ENCODE data around the gene C2CD4D. TPM values are rescaled to one million over a fixed set of nuclear protein-coding genes. Genes with fewer than 3 reads are reported as not detected.

The C2CD4D gene
- total and polyA plus RNA-seq, 7 donors: 0.20 to 0.69 (median 0.60) TPM; not detected in 4

DNA sequence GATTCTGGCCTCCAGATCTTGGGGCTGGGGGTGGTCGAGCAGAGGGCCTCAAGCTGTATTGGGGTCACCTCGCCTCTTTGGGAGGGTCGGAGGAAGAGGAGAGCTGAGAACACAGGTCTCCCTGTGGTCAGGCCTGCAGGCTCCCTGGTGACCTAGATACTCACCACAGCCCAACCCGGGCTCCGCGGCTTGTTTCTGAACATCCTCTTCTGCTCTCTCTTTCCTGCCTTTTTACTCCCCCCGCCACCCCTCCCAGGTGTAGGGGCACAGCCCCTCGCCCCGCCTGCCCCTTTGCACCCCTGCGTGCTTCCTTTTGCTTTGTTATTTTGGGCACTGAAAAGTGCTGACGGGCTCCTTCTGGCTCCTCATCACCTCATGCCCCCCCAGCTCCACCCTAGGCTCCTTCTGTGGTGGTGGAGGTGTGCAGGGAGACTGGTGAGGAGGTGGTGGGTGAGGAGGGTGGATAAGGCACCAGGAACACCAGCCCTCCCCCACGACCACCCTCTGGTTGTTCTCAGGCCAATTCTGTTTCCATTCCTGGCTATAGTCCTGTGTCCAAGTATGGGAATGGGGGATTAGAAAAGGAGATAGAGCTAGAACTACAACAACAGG is 23.8 kb downstream of the C2CD4D start:
- intact Hi-C loops (cut with DNase I): no loop called here
- Histone ChIP-seq H3K4me1 (no peaks in the 10 kb centered on the region), H3K9me3 (no peaks in the 10 kb centered on the region), H3K4me3 (no peak overlapping the region), H3K27ac (no peak overlapping the region), H3K27me3 (no peaks in the 10 kb centered on the region), H3K36me3 (no peaks in the 10 kb centered on the region)
- no peak for TF ChIP-seq POLR2AphosphoS5 (IDR thresholded peaks at IDR 0.05)
- TF ChIP-seq, protein P1, sequence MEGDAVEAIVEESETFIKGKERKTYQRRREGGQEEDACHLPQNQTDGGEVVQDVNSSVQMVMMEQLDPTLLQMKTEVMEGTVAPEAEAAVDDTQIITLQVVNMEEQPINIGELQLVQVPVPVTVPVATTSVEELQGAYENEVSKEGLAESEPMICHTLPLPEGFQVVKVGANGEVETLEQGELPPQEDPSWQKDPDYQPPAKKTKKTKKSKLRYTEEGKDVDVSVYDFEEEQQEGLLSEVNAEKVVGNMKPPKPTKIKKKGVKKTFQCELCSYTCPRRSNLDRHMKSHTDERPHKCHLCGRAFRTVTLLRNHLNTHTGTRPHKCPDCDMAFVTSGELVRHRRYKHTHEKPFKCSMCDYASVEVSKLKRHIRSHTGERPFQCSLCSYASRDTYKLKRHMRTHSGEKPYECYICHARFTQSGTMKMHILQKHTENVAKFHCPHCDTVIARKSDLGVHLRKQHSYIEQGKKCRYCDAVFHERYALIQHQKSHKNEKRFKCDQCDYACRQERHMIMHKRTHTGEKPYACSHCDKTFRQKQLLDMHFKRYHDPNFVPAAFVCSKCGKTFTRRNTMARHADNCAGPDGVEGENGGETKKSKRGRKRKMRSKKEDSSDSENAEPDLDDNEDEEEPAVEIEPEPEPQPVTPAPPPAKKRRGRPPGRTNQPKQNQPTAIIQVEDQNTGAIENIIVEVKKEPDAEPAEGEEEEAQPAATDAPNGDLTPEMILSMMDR (IDR thresholded peaks at IDR 0.05): no peak
- TF ChIP-seq EP300 (IDR thresholded peaks at IDR 0.05): no peak
- no peak for TF ChIP-seq POLR2A (IDR thresholded peaks at IDR 0.05)
- WGBS, 2 donors: 43 to 85% methylated on average over 12 of the region's 12 CpGs
- no peak for DNase-seq

DNA sequence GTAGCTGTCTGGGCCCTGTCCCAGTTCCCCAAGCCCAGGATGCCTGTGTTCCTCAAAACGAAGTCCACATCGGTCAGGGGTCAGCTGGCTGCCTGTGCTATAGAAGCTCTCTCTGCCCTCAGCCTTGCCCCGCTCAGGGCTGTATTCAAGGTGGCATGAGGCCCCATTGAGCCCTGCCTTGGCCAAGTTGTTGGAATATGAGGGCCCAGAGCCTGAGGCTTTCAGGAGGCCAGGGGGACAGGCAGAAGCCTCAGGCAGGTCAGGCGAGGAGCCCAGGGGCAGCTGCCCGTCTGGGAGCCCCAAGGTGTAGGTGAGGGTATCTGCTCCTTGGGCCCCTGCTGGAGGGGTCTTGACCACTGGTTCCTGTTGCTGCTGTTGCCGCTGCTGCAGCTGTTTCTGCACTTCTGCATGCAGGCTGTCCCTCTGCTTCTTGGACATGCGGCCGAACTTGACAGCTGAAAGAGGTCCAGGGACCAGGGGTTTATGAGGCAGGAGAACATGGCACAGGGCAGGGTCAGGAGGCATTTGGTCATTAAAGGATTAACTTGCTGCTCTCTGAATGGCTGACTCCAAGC is 24.6 kb downstream of the C2CD4D start:
- DNase-seq: no peak

DNA sequence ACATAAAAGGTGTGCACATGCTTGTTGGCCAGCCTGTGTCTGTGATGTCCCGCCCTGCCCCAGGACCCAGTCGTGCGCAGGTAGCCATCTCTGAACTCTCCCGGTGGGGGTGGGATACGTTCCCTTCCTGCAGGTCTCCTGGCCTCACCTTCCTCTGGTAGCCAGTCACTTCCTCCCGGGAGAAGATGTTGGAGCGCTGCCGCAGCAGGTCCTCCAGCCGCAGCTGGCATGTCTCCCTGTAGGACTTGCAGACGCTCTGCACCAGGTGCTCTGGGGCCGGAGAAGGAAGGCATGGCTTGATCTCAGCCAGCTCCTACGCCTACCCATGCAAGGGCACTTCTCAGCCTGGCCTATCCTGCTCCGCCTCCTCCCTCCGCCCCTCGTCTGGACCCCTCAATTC is 25.2 kb downstream of the C2CD4D start:
- Histone ChIP-seq H3K36me3 (no peaks in the 10 kb centered on the region), H3K9me3 (no peaks in the 10 kb centered on the region), H3K27ac (no peak overlapping the region), H3K4me3 (no peak overlapping the region), H3K27me3 (no peaks in the 10 kb centered on the region), H3K4me1 (no peaks in the 10 kb centered on the region)
- intact Hi-C loops (cut with DNase I): no loop called here
- TF ChIP-seq POLR2A (IDR thresholded peaks at IDR 0.05): no peak
- TF ChIP-seq, protein P1 (IDR thresholded peaks at IDR 0.05): no peak
- no peak for TF ChIP-seq POLR2AphosphoS5 (IDR thresholded peaks at IDR 0.05)
- no peak for TF ChIP-seq EP300 (IDR thresholded peaks at IDR 0.05)
- 91 to 92% methylated on average over 15 of the region's 15 CpGs for WGBS, 2 donors
- no peak for DNase-seq

More for the DNA sequence above, 24.6 kb downstream of the C2CD4D start:
- no peak for TF ChIP-seq EP300 (IDR thresholded peaks at IDR 0.05)
- TF ChIP-seq POLR2AphosphoS5 (IDR thresholded peaks at IDR 0.05): no peak
- TF ChIP-seq POLR2A (IDR thresholded peaks at IDR 0.05): no peak
- TF ChIP-seq, protein P1 (IDR thresholded peaks at IDR 0.05): no peak
- 86 to 89% methylated on average over 8 of the region's 8 CpGs for WGBS, 2 donors
- Histone ChIP-seq H3K27ac (no peak overlapping the region), H3K9me3 (no peaks in the 10 kb centered on the region), H3K36me3 (no peaks in the 10 kb centered on the region), H3K27me3 (no peaks in the 10 kb centered on the region), H3K4me1 (no peaks in the 10 kb centered on the region), H3K4me3 (no peak overlapping the region)
- intact Hi-C loops (cut with DNase I): no loop called here

DNA sequence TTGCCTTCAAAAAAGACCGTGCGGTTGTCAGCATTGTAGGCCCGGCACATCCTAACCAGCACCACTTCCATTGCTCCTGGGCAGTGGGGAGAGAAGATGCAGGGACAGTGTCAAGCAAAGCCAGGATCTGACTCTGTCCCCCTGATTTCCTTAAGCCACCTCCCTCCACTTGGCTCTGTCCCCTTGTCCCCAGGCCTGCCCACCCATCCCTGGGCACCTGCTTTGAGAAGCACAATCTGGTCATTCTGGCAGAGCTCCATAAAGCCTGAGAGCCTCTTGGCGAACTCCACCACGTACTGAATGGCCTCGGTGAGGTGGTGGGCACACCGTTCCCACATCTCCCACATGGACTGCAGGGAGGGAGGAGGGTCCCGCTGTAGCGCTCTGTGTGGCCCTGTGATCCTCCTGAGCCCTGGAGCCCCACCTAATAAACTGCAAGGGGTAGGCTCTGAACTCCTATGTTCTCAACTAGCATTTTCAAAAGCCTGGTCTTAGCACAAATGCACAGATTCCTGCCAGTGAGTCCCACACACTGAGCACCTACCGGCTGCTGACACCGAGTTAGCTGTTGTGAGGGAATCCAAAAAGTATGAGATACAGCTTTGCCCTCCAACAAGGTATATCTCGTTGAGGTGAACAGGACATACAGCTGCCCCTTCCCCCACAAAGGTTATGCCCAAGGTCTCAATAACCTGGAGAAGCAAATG is 26.2 kb downstream of the C2CD4D start:
- WGBS, 2 donors: 87 to 90% methylated on average over 12 of the region's 12 CpGs
- intact Hi-C loops (cut with DNase I): no loop called here
- H3K36me3 ChIP-seq: no peaks in the 10 kb centered on the region
- no peak overlapping the region for H3K4me3 ChIP-seq
- no peaks in the 10 kb centered on the region for H3K9me3 ChIP-seq
- DNase-seq: no peak
- no peak for TF ChIP-seq POLR2A (IDR thresholded peaks at IDR 0.05)
- TF ChIP-seq, protein P1 (IDR thresholded peaks at IDR 0.05): no peak
- TF ChIP-seq EP300 (IDR thresholded peaks at IDR 0.05): no peak
- TF ChIP-seq POLR2AphosphoS5 (IDR thresholded peaks at IDR 0.05): no peak
- H3K27ac ChIP-seq: no peak overlapping the region
- no peaks in the 10 kb centered on the region for H3K27me3 ChIP-seq
- no peaks in the 10 kb centered on the region for H3K4me1 ChIP-seq

Data from sigmoid colon (tissue), 7 donors.